ENCODE results near the gene SYNJ2.

DNA sequence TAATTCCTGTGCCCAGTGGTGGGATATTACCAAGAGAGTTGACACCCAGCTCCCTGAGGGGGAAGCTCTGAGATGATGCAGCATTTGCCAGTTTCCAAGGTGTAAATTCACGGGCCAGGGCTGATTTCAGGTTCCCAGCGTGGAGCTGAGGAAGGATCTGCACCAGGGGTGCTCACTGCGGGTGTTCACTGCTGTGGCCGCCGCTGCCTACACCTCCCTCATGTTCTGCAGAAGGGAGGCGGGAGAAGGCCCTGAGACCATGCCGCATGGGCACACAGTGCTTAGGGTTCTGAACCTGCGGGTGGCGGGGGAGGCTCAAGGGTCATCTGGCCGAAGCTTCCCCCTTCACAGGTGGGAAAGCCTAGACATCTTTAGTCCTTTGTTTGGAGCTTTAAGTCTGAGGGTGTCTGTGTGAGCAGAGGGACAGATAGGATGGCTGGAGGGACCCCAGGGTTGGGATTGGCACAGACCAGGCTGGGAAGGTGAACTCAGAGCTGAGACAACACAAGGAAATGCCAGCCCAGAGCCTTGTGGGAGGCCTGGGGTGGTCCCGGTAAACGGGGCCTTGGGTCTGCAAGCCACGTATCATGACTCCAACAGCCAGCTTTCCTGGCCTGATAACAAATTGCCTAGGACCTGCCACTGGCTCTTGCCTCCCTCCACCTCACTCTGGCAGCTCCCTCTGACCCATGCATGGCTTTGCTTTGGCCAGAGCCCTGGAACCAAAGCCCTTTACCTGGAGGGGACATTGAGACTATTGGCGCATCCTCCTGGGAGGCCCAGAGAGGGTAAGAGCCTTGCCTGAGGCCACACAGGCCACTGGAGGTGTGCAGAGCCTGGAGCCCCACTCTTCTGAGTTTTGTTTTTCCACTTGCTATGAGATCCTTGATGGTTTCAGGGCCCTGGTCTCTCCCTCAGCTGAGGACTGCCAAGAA lies 40.4 kb downstream of the SYNJ2 start:
- TF ChIP-seq, protein P1, sequence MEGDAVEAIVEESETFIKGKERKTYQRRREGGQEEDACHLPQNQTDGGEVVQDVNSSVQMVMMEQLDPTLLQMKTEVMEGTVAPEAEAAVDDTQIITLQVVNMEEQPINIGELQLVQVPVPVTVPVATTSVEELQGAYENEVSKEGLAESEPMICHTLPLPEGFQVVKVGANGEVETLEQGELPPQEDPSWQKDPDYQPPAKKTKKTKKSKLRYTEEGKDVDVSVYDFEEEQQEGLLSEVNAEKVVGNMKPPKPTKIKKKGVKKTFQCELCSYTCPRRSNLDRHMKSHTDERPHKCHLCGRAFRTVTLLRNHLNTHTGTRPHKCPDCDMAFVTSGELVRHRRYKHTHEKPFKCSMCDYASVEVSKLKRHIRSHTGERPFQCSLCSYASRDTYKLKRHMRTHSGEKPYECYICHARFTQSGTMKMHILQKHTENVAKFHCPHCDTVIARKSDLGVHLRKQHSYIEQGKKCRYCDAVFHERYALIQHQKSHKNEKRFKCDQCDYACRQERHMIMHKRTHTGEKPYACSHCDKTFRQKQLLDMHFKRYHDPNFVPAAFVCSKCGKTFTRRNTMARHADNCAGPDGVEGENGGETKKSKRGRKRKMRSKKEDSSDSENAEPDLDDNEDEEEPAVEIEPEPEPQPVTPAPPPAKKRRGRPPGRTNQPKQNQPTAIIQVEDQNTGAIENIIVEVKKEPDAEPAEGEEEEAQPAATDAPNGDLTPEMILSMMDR (IDR thresholded peaks at IDR 0.05), result no peak
- TF ChIP-seq POLR2AphosphoS5 (IDR thresholded peaks at IDR 0.05; ENCODE audit: insufficient read depth in 1 of 2, low read depth in 1 of 2), result no peak
